Measurements from ENCODE around the gene WWP2.
A peak's percentile ranks its signal among the peaks of the same experiment; 100 is the strongest.
"Not testable (repeated sequence)": the region's sequence is repeated elsewhere in the genome, so short reads cannot be mapped to it uniquely, and the experiment has no call there.

The WWP2 gene
- 52.4 to 126 (median 91.0) reads per million in 18 experiments for total RNA-seq

- peak; percentile 67 to 82 for DNase-seq
Observed at GRCh38 chr16:69761983-69762813, at the start of gene WWP2. Gene WWP2, plus strand, starts transcription at chr16:69762332. Its CDS starts 24,679 bp downstream, at chr16:69787011.

DNA sequence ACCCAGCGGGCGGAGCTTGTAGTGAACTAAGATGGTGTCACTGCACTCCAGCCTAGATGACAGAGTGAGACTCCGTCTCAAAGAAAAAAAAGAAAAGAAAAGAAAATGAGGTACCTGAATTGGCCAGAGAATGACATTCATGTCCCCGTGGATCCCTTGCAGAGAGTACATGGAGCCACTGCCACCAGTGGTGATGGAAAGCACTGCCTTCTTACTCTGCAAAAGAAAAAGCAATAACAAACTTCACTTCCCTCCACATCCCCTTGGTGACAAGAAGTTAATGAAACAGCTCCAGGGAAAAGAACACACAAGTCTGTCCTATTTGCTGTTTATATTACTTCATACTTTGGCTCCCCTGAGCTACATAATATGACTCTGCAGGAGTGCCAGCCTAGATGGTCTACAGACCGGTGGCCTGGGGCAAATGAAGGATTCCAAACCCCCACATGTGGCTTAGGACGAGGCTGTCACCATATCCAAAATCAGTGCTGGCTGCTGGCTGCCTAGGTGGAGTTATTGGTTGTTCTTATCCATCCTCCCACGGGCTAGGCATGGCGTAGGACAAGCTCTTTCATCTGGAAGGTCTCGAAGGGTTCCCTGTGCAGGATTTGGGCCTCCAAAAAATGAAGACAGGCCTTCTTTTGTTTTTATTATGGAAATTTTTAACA is 49.1 kb upstream of the WWP2 start:
- DNase-seq, result no peak

GRCh38 chr16:69717066-69717465 is 45.1 kb upstream of the WWP2 start:
- DNase-seq, result no peak

DNA sequence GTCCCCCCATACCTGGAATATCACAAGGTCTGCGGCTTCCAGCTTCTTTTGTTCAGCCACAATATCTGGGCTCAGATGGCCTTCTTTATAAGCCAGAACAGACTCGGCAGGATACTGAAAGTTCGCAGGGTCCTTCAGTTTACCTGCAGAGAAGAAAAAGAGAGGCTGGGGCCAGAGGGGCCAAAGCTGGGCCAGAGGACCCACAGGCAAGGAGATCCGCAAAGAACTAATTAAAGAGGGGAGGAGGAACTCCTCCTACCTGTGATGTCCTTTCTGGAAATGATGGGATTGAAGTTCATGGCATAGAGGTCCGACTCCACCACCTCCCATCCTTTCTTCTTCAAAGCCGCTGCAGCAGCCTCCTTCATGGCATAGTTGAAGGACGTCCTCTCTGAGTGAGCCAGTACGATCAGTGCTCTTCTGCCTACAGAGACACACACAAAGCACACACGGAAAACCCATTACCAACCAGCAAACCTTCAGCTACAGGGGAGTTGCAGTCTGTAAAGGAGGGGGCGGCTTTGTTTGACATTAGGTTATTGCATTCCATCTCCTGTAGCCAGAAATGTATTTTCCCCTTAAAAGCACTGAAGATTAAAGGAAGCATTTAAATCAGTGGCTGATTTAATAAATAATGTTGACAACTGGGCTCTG is 43.9 kb upstream of the WWP2 start:
- no peak for DNase-seq

- DNase-seq, result no peak
Observed at GRCh38 chr16:69720822-69721430, 41.2 kb upstream of the WWP2 start.

GRCh38 chr16:69721441-69721957 is 40.6 kb upstream of the WWP2 start:
- no peak for DNase-seq

- no peak for DNase-seq
Observed at GRCh38 chr16:69724414-69724873, 37.7 kb upstream of the WWP2 start.

- peak in 1 of 2 donors; percentile 3 for DNase-seq
Observed at GRCh38 chr16:69724981-69725479, 37.1 kb upstream of the WWP2 start.

DNA sequence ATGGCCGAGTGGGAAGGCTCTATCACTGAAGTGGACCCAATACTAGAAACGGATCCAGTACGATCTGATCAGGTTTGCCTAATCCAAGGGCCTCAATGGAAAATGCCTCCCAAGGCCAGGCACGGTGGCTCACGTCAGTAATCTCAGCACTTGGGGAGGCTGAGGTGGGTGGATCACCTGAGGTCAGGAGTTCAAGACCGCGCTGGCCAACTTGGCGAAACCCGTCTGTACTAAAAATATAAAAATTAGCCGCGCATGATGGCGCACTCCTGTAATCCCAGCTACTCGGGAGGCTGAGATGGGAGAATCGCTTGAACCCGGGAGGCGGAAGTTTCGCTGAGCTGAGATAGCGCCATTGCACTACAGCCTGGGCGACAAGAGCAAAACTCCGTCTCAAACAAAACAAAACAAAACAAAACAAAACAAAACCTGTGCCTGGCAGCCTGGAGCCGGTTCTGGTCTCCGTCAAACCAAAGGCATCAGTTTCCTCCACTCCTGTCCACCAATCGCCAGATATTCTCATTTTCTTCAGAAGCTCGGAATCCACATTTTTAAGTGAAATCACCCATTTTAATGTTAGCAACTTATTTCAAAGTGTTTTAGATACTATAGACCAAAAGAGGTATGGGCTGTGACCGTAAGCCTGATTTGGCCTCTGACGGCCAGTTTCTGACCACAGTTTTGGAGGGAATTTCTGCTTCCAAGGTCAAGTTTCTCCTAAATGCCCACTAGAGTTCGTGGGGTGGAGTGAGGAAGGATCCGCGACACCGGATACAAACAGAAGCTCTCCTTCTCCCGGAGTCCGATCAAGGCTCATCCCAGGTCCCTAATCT is 36.4 kb upstream of the WWP2 start:
- DNase-seq, result no peak

DNA sequence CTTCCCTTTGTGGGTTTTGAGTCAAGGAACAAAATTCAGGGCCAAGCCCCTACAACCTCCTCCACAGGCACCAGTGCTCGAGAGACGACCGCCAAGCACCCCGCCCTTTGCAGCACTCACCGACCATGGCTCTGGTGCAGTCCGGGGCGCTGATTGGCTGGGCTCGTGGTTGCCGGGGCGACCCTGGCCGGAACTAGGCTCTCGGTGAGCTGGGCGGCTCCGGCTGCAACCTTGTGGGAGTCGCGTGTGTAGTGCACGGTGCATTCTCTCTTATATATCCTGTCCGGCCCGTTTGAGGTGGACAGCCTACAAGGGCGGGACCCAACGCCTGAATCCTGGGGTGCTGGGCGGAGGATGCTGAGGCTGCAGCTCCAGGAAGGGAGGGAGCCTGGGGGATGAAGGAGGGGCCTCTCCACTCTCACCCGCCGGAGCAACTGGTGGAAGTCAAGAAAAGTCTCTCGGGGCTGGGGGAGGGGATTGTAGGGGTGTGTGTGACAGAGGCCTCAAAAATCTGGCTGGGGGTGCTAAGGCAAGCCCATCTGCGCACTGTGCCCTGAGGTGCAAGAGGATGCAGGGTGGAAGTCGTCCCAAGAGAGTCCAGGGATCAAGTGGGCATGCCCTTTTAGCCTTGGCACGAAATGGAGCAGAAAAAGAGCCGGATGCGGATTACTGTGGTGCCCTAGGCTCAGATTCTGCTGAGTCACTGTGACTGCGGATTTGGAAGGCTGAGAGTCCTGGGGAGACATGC is 35.6 kb upstream of the WWP2 start, which contains the start of gene NQO1:
TSS of gene NQO1 (minus strand) at position 248 of the 748 bp plus-strand sequence. CDS start at position 127, 121 bp downstream.
- peak; percentile 88 to 95 for DNase-seq

DNA sequence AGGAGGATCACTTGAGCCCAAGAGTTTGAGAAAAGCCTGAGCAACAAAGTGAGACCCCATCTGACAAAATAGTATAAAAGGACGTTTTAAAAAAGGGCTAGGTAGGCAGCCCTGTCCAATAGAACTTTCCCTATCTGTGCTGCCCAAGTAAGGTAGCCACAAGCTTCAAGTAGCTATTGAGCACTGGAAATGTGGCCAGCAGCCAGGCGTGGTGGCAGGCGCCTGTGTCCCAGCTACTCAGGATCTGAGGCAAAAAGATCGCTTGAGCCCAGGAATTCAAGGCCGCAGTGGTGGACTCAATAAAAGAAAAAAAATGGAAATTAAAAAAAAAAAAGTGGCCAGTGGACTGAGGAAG is 34.2 kb upstream of the WWP2 start:
- no peak for DNase-seq

GRCh38 chr16:69729030-69729429 is 33.1 kb upstream of the WWP2 start:
- not testable (repeated sequence) for DNase-seq

DNA sequence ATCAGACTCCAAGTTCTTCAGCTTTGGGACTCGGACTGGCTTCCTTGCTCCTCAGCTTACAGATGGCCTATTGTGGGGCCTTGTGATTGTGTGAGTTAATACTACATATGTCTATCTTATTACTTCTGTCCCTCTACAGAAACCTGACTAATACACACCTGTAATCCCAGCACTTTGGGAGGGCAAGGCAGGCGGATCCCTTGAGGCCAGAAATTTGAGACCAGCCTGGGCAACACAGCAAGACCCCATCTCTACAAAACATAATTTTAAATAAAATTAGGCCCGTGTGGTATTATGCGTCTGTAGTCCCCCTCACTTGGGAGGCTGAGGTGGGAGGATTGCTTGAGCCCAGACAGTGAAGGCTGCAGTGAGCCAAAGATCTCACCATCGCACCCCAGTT is 30.9 kb upstream of the WWP2 start:
- DNase-seq, result not testable (repeated sequence)

DNA sequence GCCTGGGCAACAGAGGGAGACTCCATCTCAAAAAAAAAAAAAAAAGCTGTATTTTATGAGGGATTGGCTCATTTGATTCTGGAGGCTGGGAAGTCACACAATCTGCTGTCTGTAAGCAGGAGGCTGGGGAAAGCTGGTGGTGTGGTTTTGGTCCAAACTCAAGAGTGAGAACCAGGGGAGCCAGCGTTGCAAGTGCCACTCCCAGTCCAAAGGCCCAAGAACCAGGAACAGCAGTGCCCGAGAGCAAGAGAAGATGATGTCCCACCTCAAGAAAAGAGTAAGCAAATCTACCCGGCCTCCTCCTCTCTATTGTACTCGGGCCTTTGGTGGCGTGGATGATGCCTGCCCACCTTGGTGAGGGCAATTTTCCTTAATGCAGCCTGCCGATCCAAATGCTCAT is 30.0 kb upstream of the WWP2 start:
- no peak for DNase-seq

GRCh38 chr16:69741519-69741918 is 20.6 kb upstream of the WWP2 start:
- peak; percentile 7 to 30 for DNase-seq

DNA sequence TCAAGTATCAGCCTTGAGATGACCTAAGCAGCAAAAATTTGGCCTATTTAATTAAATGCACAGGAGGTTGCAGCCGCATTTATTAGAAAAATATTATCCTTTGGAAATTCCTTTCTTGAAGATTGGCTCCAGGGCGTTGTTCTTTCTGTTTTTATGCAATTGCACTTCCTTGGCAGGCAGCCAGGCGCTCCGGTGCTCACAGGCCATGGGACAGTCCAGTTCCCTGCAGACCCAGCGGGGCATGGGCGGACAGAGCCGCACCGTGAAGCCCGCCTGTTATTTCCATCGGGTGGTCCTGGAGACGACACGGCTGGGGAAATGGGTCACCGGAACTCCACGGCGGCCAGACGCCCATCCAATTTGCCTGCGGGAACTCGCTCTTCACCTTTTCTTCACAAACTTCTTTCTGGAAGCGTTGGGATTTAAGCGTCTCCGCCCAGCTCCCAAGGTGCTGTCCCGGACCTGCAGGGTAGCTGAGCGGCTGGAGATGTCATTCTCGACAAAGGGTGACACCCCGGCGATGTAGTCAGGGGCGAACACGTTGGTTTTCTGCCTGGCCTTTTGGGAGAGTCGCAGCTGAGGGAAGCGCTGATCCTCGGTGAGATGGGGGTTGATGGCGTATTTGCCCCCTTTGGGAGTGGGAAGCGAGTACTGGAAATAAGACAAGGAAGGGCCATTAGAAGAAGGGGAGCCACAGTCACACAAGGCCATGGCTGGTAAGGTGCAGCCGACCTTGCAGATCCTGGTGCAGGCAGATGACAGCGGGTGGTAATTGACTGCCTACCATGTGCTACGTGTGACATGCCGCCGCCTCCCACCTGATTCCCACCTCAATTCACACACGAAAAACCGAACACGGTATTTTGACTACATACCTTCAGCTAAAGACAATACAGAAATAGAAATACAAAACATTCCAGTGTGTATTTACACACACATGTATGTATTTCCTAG is 19.9 kb upstream of the WWP2 start:
- DNase-seq, result no peak

DNA sequence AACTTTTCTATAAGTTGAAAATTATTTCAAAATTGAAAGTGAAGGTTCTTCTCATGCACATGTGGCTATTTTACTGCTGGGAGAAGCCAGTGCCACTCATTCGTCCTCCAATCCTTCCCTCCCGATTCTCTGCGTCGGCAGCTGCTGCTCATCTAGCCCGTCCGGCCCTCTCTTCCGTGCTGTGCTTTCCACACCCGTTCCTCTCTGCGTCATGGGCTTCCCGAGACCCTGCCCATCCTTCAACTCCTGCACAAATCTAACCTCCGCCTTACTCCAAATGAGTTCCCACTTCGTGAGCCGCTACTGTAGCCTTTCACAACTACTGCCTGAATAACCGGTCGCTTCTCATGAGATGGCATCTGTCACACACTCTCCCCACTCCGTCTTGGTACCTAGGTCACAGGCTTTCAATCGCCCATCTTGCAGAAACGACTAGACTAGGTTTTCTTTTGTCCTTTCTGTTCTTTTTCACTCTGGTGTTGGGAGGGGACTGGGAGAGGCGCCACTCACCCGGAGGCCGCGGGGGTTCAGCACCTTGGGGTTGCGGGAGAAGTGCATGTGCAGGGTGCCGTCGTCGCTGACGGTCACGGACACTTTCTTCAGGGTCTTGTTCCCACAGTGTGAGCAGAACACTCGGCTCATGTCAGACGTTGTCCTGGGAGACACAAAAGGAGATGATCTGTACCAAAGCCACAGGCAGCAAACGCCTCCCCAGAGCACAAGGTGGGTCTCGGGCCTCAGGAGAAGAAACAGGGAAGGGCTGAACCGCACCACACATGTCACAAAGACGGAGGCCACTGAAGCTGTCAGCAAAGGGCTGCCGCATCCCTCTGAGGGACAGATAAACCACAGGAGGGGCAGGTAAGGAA is 17.5 kb upstream of the WWP2 start:
- no peak for DNase-seq

GRCh38 chr16:69745232-69745612 is 16.9 kb upstream of the WWP2 start:
- no peak for DNase-seq
